ENCODE measurements around the gene SUMO4. TPM values are rescaled to one million over a fixed set of nuclear protein-coding genes. Genes with fewer than 3 reads are reported as not detected.

The SUMO4 gene
- total and polyA plus RNA-seq, 7 donors: 0.39 to 11.1 (median 5.4) TPM; not detected in 2

GRCh38 chr6:149445095-149445466 lies 45.0 kb downstream of the SUMO4 start:
- DNase-seq: no peak
- Histone ChIP-seq H3K27me3 (no peaks in the 10 kb centered on the region), H3K9me3 (no peaks in the 10 kb centered on the region), H3K36me3 (no peaks in the 10 kb centered on the region), H3K27ac (no peak overlapping the region), H3K4me1 (peaks cover 0 to 4% (median under 1%) of the 10 kb centered on the region in 4 donors), H3K4me3 (no peak overlapping the region)
- TF ChIP-seq POLR2A (IDR thresholded peaks at IDR 0.05): no peak
- no peak for TF ChIP-seq EP300 (IDR thresholded peaks at IDR 0.05)
- TF ChIP-seq POLR2AphosphoS5 (IDR thresholded peaks at IDR 0.05): no peak
- TF ChIP-seq, protein P1, sequence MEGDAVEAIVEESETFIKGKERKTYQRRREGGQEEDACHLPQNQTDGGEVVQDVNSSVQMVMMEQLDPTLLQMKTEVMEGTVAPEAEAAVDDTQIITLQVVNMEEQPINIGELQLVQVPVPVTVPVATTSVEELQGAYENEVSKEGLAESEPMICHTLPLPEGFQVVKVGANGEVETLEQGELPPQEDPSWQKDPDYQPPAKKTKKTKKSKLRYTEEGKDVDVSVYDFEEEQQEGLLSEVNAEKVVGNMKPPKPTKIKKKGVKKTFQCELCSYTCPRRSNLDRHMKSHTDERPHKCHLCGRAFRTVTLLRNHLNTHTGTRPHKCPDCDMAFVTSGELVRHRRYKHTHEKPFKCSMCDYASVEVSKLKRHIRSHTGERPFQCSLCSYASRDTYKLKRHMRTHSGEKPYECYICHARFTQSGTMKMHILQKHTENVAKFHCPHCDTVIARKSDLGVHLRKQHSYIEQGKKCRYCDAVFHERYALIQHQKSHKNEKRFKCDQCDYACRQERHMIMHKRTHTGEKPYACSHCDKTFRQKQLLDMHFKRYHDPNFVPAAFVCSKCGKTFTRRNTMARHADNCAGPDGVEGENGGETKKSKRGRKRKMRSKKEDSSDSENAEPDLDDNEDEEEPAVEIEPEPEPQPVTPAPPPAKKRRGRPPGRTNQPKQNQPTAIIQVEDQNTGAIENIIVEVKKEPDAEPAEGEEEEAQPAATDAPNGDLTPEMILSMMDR (IDR thresholded peaks at IDR 0.05): no peak
- intact Hi-C loops (cut with DNase I): no loop called here
- 84% methylated on average over 6 of the region's 6 CpGs for WGBS, 2 donors

DNA sequence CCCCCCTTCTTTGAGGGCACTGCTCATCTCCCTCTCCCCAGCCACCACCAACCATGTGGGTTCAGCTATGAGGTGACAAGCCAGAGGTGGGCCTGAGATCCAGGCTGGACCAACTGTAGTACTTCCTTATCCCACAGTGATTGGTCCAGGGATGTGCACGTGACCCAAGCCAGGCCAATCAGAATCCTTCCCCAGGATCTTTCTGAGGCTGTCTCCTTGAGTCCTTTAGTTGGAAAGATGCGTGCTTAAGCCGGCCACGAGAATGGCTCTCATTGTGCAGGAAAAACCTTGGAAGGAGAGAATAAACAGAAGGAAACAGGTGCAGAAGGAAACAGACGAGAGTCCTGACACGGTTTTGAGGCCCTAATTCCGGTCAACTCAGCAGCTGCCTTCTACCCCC lies 45.5 kb downstream of the SUMO4 start:
- H3K36me3 ChIP-seq: no peaks in the 10 kb centered on the region
- no peak overlapping the region for H3K27ac ChIP-seq
- H3K27me3 ChIP-seq: no peaks in the 10 kb centered on the region
- WGBS, 2 donors: 94% methylated on average over 7 of the region's 7 CpGs
- peaks cover 0 to 7% (median 4%) of the 10 kb centered on the region in 4 donors for H3K4me1 ChIP-seq
- no peaks in the 10 kb centered on the region for H3K9me3 ChIP-seq
- intact Hi-C loops (cut with DNase I): no loop called here
- no peak for DNase-seq
- H3K4me3 ChIP-seq: no peak overlapping the region
- no peak for TF ChIP-seq POLR2A (IDR thresholded peaks at IDR 0.05)
- no peak for TF ChIP-seq EP300 (IDR thresholded peaks at IDR 0.05)
- TF ChIP-seq, protein P1 (IDR thresholded peaks at IDR 0.05): no peak
- TF ChIP-seq POLR2AphosphoS5 (IDR thresholded peaks at IDR 0.05): no peak

DNA sequence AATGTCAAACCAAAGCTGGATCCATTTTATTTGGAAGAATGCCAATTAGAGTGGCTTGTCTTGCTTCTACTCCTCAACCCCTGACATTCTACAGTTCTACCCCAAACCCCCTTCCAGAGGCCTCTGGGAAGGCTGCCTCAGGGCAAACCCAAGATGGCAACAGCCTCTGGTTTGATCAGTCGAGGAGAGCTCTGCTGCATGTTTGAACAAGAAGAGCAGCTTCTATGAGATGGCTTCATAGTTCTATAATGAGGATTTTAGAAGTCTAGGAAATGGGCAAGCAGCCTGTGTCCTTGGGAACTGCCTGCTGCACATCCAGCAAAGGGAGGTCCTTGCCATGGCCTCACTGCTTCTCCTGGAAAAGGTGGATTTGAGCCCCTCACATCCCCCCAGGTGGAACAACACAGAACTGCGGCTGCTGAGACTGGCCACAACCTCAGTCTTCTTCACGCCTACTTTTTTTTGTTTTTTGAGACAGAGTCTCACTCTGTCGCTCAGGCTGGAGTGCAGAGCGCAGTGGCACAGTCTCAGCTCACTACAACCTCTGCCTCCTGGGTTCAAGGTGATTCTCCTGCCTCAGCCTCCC lies 46.8 kb downstream of the SUMO4 start:
- Histone ChIP-seq H3K36me3 (no peaks in the 10 kb centered on the region), H3K27me3 (no peaks in the 10 kb centered on the region), H3K4me3 (no peak overlapping the region), H3K9me3 (no peaks in the 10 kb centered on the region), H3K27ac (no peak overlapping the region), H3K4me1 (peaks cover 0 to 18% (median 16%) of the 10 kb centered on the region in 4 donors)
- 95 to 97% methylated on average over 5 of the region's 5 CpGs for WGBS, 2 donors
- intact Hi-C loops (cut with DNase I): no loop called here
- no peak for DNase-seq
- TF ChIP-seq, protein P1 (IDR thresholded peaks at IDR 0.05): no peak
- TF ChIP-seq POLR2A (IDR thresholded peaks at IDR 0.05) (no peak), EP300 (IDR thresholded peaks at IDR 0.05) (no peak), POLR2AphosphoS5 (IDR thresholded peaks at IDR 0.05) (no peak)

GRCh38 chr6:149448821-149449453 lies 48.9 kb downstream of the SUMO4 start:
- H3K4me3 ChIP-seq: no peak overlapping the region
- intact Hi-C loops (cut with DNase I): no loop called here
- TF ChIP-seq, protein P1 (IDR thresholded peaks at IDR 0.05): no peak
- TF ChIP-seq EP300 (IDR thresholded peaks at IDR 0.05): no peak
- no peak for TF ChIP-seq POLR2A (IDR thresholded peaks at IDR 0.05)
- TF ChIP-seq POLR2AphosphoS5 (IDR thresholded peaks at IDR 0.05): no peak
- no peak overlapping the region for H3K27ac ChIP-seq
- H3K9me3 ChIP-seq: no peaks in the 10 kb centered on the region
- no peak for DNase-seq
- H3K36me3 ChIP-seq: no peaks in the 10 kb centered on the region
- WGBS, 2 donors: 83 to 90% methylated on average over 5 of the region's 5 CpGs
- peaks cover 0 to 26% (median 23%) of the 10 kb centered on the region in 4 donors for H3K4me1 ChIP-seq
- H3K27me3 ChIP-seq: no peaks in the 10 kb centered on the region

Data from sigmoid colon (tissue), 7 donors.